Measurements from ENCODE around the gene MMD. TPM values are rescaled to one million over a fixed set of nuclear protein-coding genes. Genes with fewer than 3 reads are reported as not detected.

MMD gene
- total and polyA plus RNA-seq, 9 of the 15 experiments (the other 6 are each of a cell fraction or from before 2014, with no cell fraction given): 3.1 to 18.9 (median 10.7) TPM

DNA sequence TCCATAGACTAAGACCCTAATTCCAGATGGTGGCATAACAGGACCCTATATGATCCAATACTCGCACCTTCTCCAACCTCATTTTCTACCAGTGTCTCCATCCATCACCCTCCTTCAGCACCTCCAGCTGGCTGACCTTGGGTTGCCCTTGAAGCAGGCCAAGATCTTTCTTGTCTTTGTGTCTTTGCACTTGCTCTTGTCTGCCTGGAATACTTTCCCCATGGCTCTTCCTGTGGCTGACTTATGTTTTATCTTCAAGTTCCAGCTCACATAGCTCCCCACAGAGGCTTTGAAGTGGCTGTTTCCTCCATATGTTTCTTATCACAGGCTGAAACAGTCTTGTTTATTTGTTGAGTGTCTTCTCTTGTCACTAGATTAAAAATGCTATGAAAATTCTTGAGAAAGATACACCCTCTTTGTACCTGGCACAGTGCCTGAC is 29.6 kb upstream of the MMD start (continued):
- TF ChIP-seq, protein P1, sequence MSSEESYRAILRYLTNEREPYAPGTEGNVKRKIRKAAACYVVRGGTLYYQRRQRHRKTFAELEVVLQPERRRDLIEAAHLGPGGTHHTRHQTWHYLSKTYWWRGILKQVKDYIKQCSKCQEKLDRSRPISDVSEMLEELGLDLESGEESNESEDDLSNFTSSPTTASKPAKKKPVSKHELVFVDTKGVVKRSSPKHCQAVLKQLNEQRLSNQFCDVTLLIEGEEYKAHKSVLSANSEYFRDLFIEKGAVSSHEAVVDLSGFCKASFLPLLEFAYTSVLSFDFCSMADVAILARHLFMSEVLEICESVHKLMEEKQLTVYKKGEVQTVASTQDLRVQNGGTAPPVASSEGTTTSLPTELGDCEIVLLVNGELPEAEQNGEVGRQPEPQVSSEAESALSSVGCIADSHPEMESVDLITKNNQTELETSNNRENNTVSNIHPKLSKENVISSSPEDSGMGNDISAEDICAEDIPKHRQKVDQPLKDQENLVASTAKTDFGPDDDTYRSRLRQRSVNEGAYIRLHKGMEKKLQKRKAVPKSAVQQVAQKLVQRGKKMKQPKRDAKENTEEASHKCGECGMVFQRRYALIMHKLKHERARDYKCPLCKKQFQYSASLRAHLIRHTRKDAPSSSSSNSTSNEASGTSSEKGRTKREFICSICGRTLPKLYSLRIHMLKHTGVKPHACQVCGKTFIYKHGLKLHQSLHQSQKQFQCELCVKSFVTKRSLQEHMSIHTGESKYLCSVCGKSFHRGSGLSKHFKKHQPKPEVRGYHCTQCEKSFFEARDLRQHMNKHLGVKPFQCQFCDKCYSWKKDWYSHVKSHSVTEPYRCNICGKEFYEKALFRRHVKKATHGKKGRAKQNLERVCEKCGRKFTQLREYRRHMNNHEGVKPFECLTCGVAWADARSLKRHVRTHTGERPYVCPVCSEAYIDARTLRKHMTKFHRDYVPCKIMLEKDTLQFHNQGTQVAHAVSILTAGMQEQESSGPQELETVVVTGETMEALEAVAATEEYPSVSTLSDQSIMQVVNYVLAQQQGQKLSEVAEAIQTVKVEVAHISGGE (CRISPR knock-in tag; IDR thresholded peaks at IDR 0.05): peak in 1 of 3 experiments; percentile 93; a peak in 2 of 6 replicates
- TF ChIP-seq ETV6 (IDR thresholded peaks at IDR 0.05; ENCODE audit: borderline replicate concordance in 1 of 2, low read depth in 2 of 2, low read length in 1 of 2) (0 out of 4 replicates have a peak, but pooled peaks of 1 of the 2 experiments have one; percentile 35), ETV6 (CRISPR knock-in tag; IDR thresholded peaks at IDR 0.05; ENCODE audit: borderline replicate concordance) (no peak), KHSRP (IDR thresholded peaks at IDR 0.05) (peak; percentile 76), ZNF696 (CRISPR knock-in tag; conservative IDR thresholded peaks at IDR 0.05) (no peak), ZNF589 (CRISPR knock-in tag; IDR thresholded peaks at IDR 0.05; ENCODE audit: low read depth) (peak; percentile 89), SMARCC2 (IDR thresholded peaks at IDR 0.05; ENCODE audit: low read depth) (peak; percentile 97), PYGO2 (tag; IDR thresholded peaks at IDR 0.05) (peak; percentile 68), L3MBTL2 (IDR thresholded peaks at IDR 0.05) (peak; percentile 47), NCOA4 (IDR thresholded peaks at IDR 0.05; ENCODE audit: partially characterized antibody) (no peak), CCAR2 (IDR thresholded peaks at IDR 0.05; ENCODE audit: low read depth, low read length) (no peak), ZNF561 (CRISPR knock-in tag; conservative IDR thresholded peaks at IDR 0.05) (no peak), SMARCA4 (IDR thresholded peaks at IDR 0.05) (peak; percentile 98), NCOA1 (IDR thresholded peaks at IDR 0.05; ENCODE audit: low read depth) (peak; percentile 81; the same call in 1 of the 2 replicates), ZNF584 (CRISPR knock-in tag; IDR thresholded peaks at IDR 0.05; ENCODE audit: low read depth) (peak; percentile 86), TEAD1 (CRISPR knock-in tag; IDR thresholded peaks at IDR 0.05) (peak in 1 of 2 experiments; percentile 82; a peak in 2 of 4 replicates), FOXA3 (CRISPR knock-in tag; conservative IDR thresholded peaks at IDR 0.05 in 1 of 2, IDR thresholded peaks at IDR 0.05 in 1 of 2) (peak; percentile 72 to 96), PHTF2 (CRISPR knock-in tag; IDR thresholded peaks at IDR 0.05) (no peak), ARNT (IDR thresholded peaks at IDR 0.05) (peak; percentile 93 to 96), CEBPB (tag; IDR thresholded peaks at IDR 0.05) (peak; percentile 7; the same call in 1 of the 2 replicates), KLF6 (CRISPR knock-in tag; IDR thresholded peaks at IDR 0.05; ENCODE audit: borderline replicate concordance) (no peak), MEIS2 (IDR thresholded peaks at IDR 0.05; ENCODE audit: partially characterized antibody) (peak; percentile 89), NCOR1 (IDR thresholded peaks at IDR 0.05) (peak; percentile 98), GATA2 (CRISPR knock-in tag; IDR thresholded peaks at IDR 0.05) (peak; percentile 96)
- TF ChIP-seq, protein P2, sequence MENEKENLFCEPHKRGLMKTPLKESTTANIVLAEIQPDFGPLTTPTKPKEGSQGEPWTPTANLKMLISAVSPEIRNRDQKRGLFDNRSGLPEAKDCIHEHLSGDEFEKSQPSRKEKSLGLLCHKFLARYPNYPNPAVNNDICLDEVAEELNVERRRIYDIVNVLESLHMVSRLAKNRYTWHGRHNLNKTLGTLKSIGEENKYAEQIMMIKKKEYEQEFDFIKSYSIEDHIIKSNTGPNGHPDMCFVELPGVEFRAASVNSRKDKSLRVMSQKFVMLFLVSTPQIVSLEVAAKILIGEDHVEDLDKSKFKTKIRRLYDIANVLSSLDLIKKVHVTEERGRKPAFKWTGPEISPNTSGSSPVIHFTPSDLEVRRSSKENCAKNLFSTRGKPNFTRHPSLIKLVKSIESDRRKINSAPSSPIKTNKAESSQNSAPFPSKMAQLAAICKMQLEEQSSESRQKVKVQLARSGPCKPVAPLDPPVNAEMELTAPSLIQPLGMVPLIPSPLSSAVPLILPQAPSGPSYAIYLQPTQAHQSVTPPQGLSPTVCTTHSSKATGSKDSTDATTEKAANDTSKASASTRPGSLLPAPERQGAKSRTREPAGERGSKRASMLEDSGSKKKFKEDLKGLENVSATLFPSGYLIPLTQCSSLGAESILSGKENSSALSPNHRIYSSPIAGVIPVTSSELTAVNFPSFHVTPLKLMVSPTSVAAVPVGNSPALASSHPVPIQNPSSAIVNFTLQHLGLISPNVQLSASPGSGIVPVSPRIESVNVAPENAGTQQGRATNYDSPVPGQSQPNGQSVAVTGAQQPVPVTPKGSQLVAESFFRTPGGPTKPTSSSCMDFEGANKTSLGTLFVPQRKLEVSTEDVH (IDR thresholded peaks at IDR 0.05; ENCODE audit: low read depth, partially characterized antibody): peak; percentile 41

Data from K562 (cell line).